Kidney capillary endothelial cell (primary cell): ENCODE data around the gene ZNF343.
"Not testable (repeated sequence)": the region's sequence is repeated elsewhere in the genome, so short reads cannot be mapped to it uniquely, and the experiment has no call there.

ENCODE experiments used
- DNase-seq: peaks from one replicate; pipeline ENCODE4 v3.0.0-alpha.2; 2018; ENCODE audit warnings: low spot score

ZNF343 gene

GRCh38 chr20:2508631-2509467, at the start of gene ZNF343:
Gene ZNF343 (minus strand): TSS chr20:2508915. CDS start chr20:2493895, 15,020 bp downstream.
- peak; percentile 79 for DNase-seq

GRCh38 chr20:2557873-2558580, 49.3 kb upstream of the ZNF343 start:
- no peak for DNase-seq

GRCh38 chr20:2545594-2545993, 36.9 kb upstream of the ZNF343 start:
- DNase-seq, result no peak

GRCh38 chr20:2544211-2544610, 35.5 kb upstream of the ZNF343 start:
- no peak for DNase-seq

- DNase-seq, result no peak
Observed at GRCh38 chr20:2542361-2542760, 33.6 kb upstream of the ZNF343 start.

GRCh38 chr20:2541940-2542339, 33.2 kb upstream of the ZNF343 start:
- no peak for DNase-seq

- DNase-seq, result no peak
Observed at GRCh38 chr20:2538931-2539720, 30.4 kb upstream of the ZNF343 start.

- no peak for DNase-seq
Observed at GRCh38 chr20:2538356-2538755, 29.6 kb upstream of the ZNF343 start.

GRCh38 chr20:2537101-2537500, 28.4 kb upstream of the ZNF343 start:
- no peak for DNase-seq

- no peak for DNase-seq
Observed at GRCh38 chr20:2536560-2536986, 27.9 kb upstream of the ZNF343 start, which contains the start of gene TMC2. Gene TMC2 (plus strand): TSS chr20:2536573. CDS start chr20:2536622, 49 bp downstream.

- no peak for DNase-seq
Observed at GRCh38 chr20:2535711-2536559, 27.2 kb upstream of the ZNF343 start.

GRCh38 chr20:2533118-2533517, 24.4 kb upstream of the ZNF343 start:
- DNase-seq, result no peak

- no peak for DNase-seq
Observed at GRCh38 chr20:2528671-2529271, 20.1 kb upstream of the ZNF343 start.

GRCh38 chr20:2527762-2528161, 19.0 kb upstream of the ZNF343 start:
- DNase-seq, result no peak

GRCh38 chr20:2526218-2526583, 17.5 kb upstream of the ZNF343 start:
- not testable (repeated sequence) for DNase-seq

GRCh38 chr20:2524709-2525506, 16.2 kb upstream of the ZNF343 start:
- peak; percentile 40 for DNase-seq

- peak; percentile 59 for DNase-seq
Observed at GRCh38 chr20:2523919-2524708, 15.4 kb upstream of the ZNF343 start.

- not testable (repeated sequence) for DNase-seq
Observed at GRCh38 chr20:2522826-2523429, 14.2 kb upstream of the ZNF343 start.
